Right lobe of liver (tissue), 6 donors: ENCODE data around the gene PRKCG. TPM values are rescaled to one million over a fixed set of nuclear protein-coding genes. Genes with fewer than 3 reads are reported as not detected.

Experiments
- ATAC-seq, 4 donors: fragments of 200-7000 bp; cut with Tn5 transposase; one replicate each; pipeline ENCODE4 v1.9.1; 2020; ENCODE audit warnings: mild to moderate bottlenecking in 4 of 4, moderate library complexity in 4 of 4
- DNase-seq, 3 donors: peaks; one replicate each; pipeline ENCODE4 v3.0.0-alpha.2; 2020
- H3K27ac ChIP-seq, 3 donors: fragments of 200-600 bp; one replicate each; pipeline ENCODE4 v1.8.0; 2022
- H3K27me3 ChIP-seq, 2 donors: fragments of 200-600 bp; one replicate each; pipeline ENCODE4 v1.8.0; 2022
- H3K36me3 ChIP-seq, 4 donors: fragments of 200-600 bp; sonication (generic) in 1 of 4; one replicate each; pipeline versions ENCODE4 v1.5.1 to v1.8.0; 2017 to 2022; ENCODE audit warnings: control low read depth in 1 of 4
- H3K4me1 ChIP-seq, 4 donors: fragments of 200-600 bp; sonication (generic) in 1 of 4; one replicate each; pipeline versions ENCODE4 v1.5.1 to v1.8.0; 2017 to 2022; ENCODE audit warnings: control low read depth in 1 of 4
- H3K4me3 ChIP-seq, 3 donors: fragments of 200-600 bp; one replicate each; pipeline ENCODE4 v1.8.0; 2022
- H3K9me3 ChIP-seq, 4 donors: fragments of 200-600 bp; sonication (generic) in 1 of 4; one replicate each; pipeline versions ENCODE4 v1.5.1 to v1.8.0; 2017 to 2022; ENCODE audit warnings: control low read depth in 1 of 4
- POLR2A ChIP-seq: fragments of 450-650 bp; IDR thresholded peaks from one replicate; pipeline ENCODE4 v1.6.1; 2017; ENCODE audit warnings: antibody characterized with exemption, mild to moderate bottlenecking
- WGBS: methylation state at CpG from one replicate; pipeline ENCODE4 v1.1.6; 2018; ENCODE audit warnings: low coverage, low lambda C conversion rate; ENCODE audit not compliant: insufficient coverage; ENCODE audit errors: missing lambda C conversion rate; 5-methylcytosine and 5-hydroxymethylcytosine counted together
- intact Hi-C, 2 donors: fragments of 100-400 bp; cut with DNase I; formaldehyde crosslinking; loops; one replicate each; pipeline versions ENCODE4 v1.11.2 to v1.14.1; 2022
- total RNA-seq, 6 experiments: library from RNA; depleted of rRNA in 2 of 6; stranded (reverse); fragments of >200 nt in 2 of 6; fragmentation: NEBNext Ultra II Directional in 3 of 6; extraction: Animal tissue kit (Norgen Biotek cat#: 25700) in 3 of 6; gene quantifications; one replicate each; pipeline versions ENCODE4 v1.1.0 to v1.2.4, GENCODE V29; 2016 to 2023
- TF ChIP-seq, protein P1 (sequence below), 4 donors: fragments of 200-600 bp in 3 of 4; fragments of 450-650 bp in 1 of 4; IDR thresholded peaks; one replicate each; pipeline versions ENCODE4 v1.5.1 to v1.8.0; 2016 to 2022; ENCODE audit warnings: antibody characterized with exemption in 4 of 4, mild to moderate bottlenecking in 2 of 4
- donor health status: DM: no; HTN: yes; CAD: no.
- donor health status: DM: no; HTN: no; CAD: no.
- donor health status: DM: no; HTN: no; CAD: no.
- donor health status: DM: no; HTN: yes; CAD: no.
- donor health status: DM: no; HTN: yes; CAD: no.

The PRKCG gene
- total RNA-seq, 6 experiments from 2014 or later: not detected

DNA sequence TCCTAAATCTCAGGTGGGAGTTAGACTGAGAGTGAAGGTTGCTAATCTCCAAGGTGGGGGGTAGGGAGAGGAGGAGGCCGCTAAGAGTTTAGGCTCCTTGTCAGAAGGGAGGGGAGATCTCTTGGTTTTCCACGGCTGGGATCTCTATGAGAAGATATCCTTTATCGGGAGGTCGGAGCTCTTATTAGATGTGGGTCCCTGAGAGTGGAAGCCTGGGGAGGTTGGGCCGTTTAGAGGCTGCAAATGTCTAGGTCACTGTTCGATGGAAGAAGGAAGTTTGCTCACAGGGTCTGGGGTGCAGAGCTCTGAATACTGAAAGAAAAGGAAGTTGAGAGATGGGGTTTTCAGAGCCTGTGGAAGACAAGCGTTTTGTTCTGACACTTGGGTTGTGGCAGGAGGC is 10.5 kb upstream of the PRKCG start:
- H3K27ac ChIP-seq: no peak overlapping the region
- peaks cover 0 to 7% (median 0%) of the 10 kb centered on the region in 4 donors for H3K36me3 ChIP-seq
- TF ChIP-seq, protein P1, sequence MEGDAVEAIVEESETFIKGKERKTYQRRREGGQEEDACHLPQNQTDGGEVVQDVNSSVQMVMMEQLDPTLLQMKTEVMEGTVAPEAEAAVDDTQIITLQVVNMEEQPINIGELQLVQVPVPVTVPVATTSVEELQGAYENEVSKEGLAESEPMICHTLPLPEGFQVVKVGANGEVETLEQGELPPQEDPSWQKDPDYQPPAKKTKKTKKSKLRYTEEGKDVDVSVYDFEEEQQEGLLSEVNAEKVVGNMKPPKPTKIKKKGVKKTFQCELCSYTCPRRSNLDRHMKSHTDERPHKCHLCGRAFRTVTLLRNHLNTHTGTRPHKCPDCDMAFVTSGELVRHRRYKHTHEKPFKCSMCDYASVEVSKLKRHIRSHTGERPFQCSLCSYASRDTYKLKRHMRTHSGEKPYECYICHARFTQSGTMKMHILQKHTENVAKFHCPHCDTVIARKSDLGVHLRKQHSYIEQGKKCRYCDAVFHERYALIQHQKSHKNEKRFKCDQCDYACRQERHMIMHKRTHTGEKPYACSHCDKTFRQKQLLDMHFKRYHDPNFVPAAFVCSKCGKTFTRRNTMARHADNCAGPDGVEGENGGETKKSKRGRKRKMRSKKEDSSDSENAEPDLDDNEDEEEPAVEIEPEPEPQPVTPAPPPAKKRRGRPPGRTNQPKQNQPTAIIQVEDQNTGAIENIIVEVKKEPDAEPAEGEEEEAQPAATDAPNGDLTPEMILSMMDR (IDR thresholded peaks at IDR 0.05): no peak
- no peak for TF ChIP-seq POLR2A
- WGBS: 55% methylated on average over 7 of the region's 7 CpGs
- intact Hi-C loops: no loop called here
- H3K4me1 ChIP-seq: peaks cover 0 to 9% (median 0%) of the 10 kb centered on the region in 4 donors
- H3K9me3 ChIP-seq: no peaks in the 10 kb centered on the region
- DNase-seq (no peak), ATAC-seq (no peak)
- H3K27me3 ChIP-seq: no peaks in the 10 kb centered on the region
- H3K4me3 ChIP-seq: no peak overlapping the region

GRCh38 chr19:53872762-53873161 is 9.2 kb upstream of the PRKCG start:
- peaks cover 0 to 7% (median 0%) of the 10 kb centered on the region in 4 donors for H3K36me3 ChIP-seq
- no peak overlapping the region for H3K4me3 ChIP-seq
- no peak overlapping the region for H3K27ac ChIP-seq
- DNase-seq (no peak), ATAC-seq (no peak)
- no peak for TF ChIP-seq POLR2A
- TF ChIP-seq, protein P1 (IDR thresholded peaks at IDR 0.05): no peak
- H3K4me1 ChIP-seq: peaks cover 0 to 9% (median 0%) of the 10 kb centered on the region in 4 donors
- H3K27me3 ChIP-seq: no peaks in the 10 kb centered on the region
- WGBS: 85% methylated on average over 5 of the region's 6 CpGs
- intact Hi-C loops: no loop called here
- H3K9me3 ChIP-seq: no peaks in the 10 kb centered on the region

DNA sequence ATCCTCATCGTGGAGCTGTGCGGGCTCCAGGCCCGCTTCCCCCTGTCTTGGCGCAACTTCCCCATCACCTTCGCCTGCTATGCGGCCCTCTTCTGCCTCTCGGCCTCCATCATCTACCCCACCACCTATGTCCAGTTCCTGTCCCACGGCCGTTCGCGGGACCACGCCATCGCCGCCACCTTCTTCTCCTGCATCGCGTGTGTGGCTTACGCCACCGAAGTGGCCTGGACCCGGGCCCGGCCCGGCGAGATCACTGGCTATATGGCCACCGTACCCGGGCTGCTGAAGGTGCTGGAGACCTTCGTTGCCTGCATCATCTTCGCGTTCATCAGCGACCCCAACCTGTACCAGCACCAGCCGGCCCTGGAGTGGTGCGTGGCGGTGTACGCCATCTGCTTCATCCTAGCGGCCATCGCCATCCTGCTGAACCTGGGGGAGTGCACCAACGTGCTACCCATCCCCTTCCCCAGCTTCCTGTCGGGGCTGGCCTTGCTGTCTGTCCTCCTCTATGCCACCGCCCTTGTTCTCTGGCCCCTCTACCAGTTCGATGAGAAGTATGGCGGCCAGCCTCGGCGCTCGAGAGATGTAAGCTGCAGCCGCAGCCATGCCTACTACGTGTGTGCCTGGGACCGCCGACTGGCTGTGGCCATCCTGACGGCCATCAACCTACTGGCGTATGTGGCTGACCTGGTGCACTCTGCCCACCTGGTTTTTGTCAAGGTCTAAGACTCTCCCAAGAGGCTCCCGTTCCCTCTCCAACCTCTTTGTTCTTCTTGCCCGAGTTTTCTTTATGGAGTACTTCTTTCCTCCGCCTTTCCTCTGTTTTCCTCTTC is 8.0 kb upstream of the PRKCG start:
- Histone ChIP-seq H3K4me3 (no peak overlapping the region), H3K9me3 (no peaks in the 10 kb centered on the region), H3K36me3 (peaks cover 0 to 7% (median 0%) of the 10 kb centered on the region in 4 donors), H3K27me3 (no peaks in the 10 kb centered on the region), H3K27ac (no peak overlapping the region), H3K4me1 (peaks cover 0 to 5% (median 0%) of the 10 kb centered on the region in 4 donors)
- TF ChIP-seq, protein P1 (IDR thresholded peaks at IDR 0.05): no peak
- TF ChIP-seq POLR2A: no peak
- DNase-seq: no peak
- no peak for ATAC-seq
- intact Hi-C loops: no loop called here
- WGBS: 95% methylated on average over 35 of the region's 51 CpGs

- 68% methylated on average over 3 of the region's 6 CpGs for WGBS
- Histone ChIP-seq H3K9me3 (no peaks in the 10 kb centered on the region), H3K36me3 (peaks cover 0 to 7% (median 0%) of the 10 kb centered on the region in 4 donors), H3K4me3 (no peak overlapping the region), H3K27ac (no peak overlapping the region), H3K4me1 (peaks cover 0 to 4% (median 0%) of the 10 kb centered on the region in 4 donors), H3K27me3 (no peaks in the 10 kb centered on the region)
- ATAC-seq: no peak
- intact Hi-C loops: no loop called here
- DNase-seq: no peak
- TF ChIP-seq POLR2A: no peak
- TF ChIP-seq, protein P1 (IDR thresholded peaks at IDR 0.05): no peak
Measured at GRCh38 chr19:53874606-53874990, 7.4 kb upstream of the PRKCG start.
